ENCODE results near the gene ANKRD44.

GRCh38 chr2:197239434-197239833 lies 71.1 kb downstream of the ANKRD44 start:
- no peak for TF ChIP-seq EZH2 (IDR thresholded peaks at IDR 0.05; ENCODE audit: borderline replicate concordance, low read depth, low read length, severe bottlenecking)
- no peak for TF ChIP-seq CTCF (IDR thresholded peaks at IDR 0.05; ENCODE audit: borderline replicate concordance, extremely low read depth, low read length, poor library complexity, severe bottlenecking)
